ENCODE results near the gene EPYC.
A peak's percentile ranks its signal among the peaks of the same experiment; 100 is the strongest.

Gene EPYC

GRCh38 chr12:90953956-90954421 lies 50.8 kb downstream of the EPYC start:
- no peak for DNase-seq

GRCh38 chr12:90951432-90952105 lies 53.2 kb downstream of the EPYC start:
- DNase-seq = no peak

GRCh38 chr12:90947869-90948268 lies 56.9 kb downstream of the EPYC start:
- DNase-seq = no peak

- peak; percentile 42 for DNase-seq
Observed at GRCh38 chr12:90945070-90945649, 59.6 kb downstream of the EPYC start.

GRCh38 chr12:90943255-90943654 lies 61.5 kb downstream of the EPYC start:
- DNase-seq = no peak

GRCh38 chr12:90940872-90941499 lies 63.8 kb downstream of the EPYC start:
- DNase-seq = peak; percentile 58

GRCh38 chr12:90939382-90939781 lies 65.4 kb downstream of the EPYC start:
- DNase-seq = no peak

- DNase-seq = no peak
Observed at GRCh38 chr12:90938451-90938850, 66.3 kb downstream of the EPYC start.

GRCh38 chr12:90937651-90938050 lies 67.1 kb downstream of the EPYC start:
- no peak for DNase-seq

- no peak for DNase-seq
Observed at GRCh38 chr12:90936230-90937005, 68.4 kb downstream of the EPYC start.

GRCh38 chr12:90925562-90925961 lies 79.2 kb downstream of the EPYC start:
- no peak for DNase-seq

GRCh38 chr12:90924406-90924805 lies 80.4 kb downstream of the EPYC start:
- DNase-seq = no peak

GRCh38 chr12:90922145-90922627 lies 82.6 kb downstream of the EPYC start:
- DNase-seq = no peak

GRCh38 chr12:90921536-90921935 lies 83.2 kb downstream of the EPYC start:
- no peak for DNase-seq

- no peak for DNase-seq
Observed at GRCh38 chr12:90920222-90920621, 84.5 kb downstream of the EPYC start.

GRCh38 chr12:90917431-90917830 lies 87.3 kb downstream of the EPYC start:
- no peak for DNase-seq

- no peak for DNase-seq
Observed at GRCh38 chr12:90916516-90916915, 88.3 kb downstream of the EPYC start.

- no peak for DNase-seq
Observed at GRCh38 chr12:90915353-90915752, 89.4 kb downstream of the EPYC start.

Measured in eye (tissue), 1 donor.